Body of pancreas (tissue), 4 donors: ENCODE data around the gene SLC23A2. TPM values are rescaled to one million over a fixed set of nuclear protein-coding genes. Genes with fewer than 3 reads are reported as not detected.

ENCODE experiments used
- ATAC-seq: fragments of 150-250 bp; one replicate; pipeline ENCODE4 v1.9.1; 2016
- DNase-seq, 4 donors: peaks; one replicate each; pipeline ENCODE4 v3.0.0-alpha.2; 2019
- H3K27ac ChIP-seq, 4 donors: fragments of 200-600 bp; sonication (generic); 1 replicate in 3 of 4; 2 replicates in 1 of 4; pipeline versions ENCODE4 v1.5.1 to v1.6.1; 2016 to 2019; ENCODE audit warnings: mild to moderate bottlenecking in 1 of 4, mixed read lengths in 1 of 4, moderate library complexity in 1 of 4
- H3K27me3 ChIP-seq, 2 donors: fragments of 200-600 bp; sonication (generic); one replicate each; pipeline ENCODE4 v1.6.0; 2016; ENCODE audit warnings: mild to moderate bottlenecking in 1 of 2
- H3K36me3 ChIP-seq, 2 donors: fragments of 200-600 bp; sonication (generic); replicated peaks in 1 of 2; 2 replicates each; pipeline ENCODE4 v1.5.1; 2016; ENCODE audit warnings: low read depth in 2 of 2; ENCODE audit not compliant: insufficient read depth in 1 of 2
- H3K4me1 ChIP-seq: fragments of 200-600 bp; sonication (generic); one replicate; pipeline ENCODE4 v1.6.0; 2016
- H3K4me3 ChIP-seq, 2 donors: fragments of 200-600 bp; sonication (generic); 1 replicate in 1 of 2; 2 replicates in 1 of 2; pipeline ENCODE4 v1.5.1; 2016 to 2019
- H3K9me3 ChIP-seq, 3 donors: fragments of 200-600 bp; sonication (generic); 1 replicate in 2 of 3; 2 replicates in 1 of 3; pipeline ENCODE4 v1.5.1; 2016
- CTCF ChIP-seq, 7 experiments: fragments of 450-650 bp in 4 of 7; fragments of 200-600 bp in 3 of 7; sonication (generic) in 3 of 7; IDR thresholded peaks; one replicate each; pipeline ENCODE4 v1.5.1; 2016 to 2019; ENCODE audit warnings: antibody characterized with exemption in 7 of 7
- POLR2A ChIP-seq, 3 donors: fragments of 450-650 bp; IDR thresholded peaks; one replicate each; pipeline ENCODE4 v1.6.1; 2016; ENCODE audit warnings: antibody characterized with exemption in 3 of 3, mild to moderate bottlenecking in 2 of 3
- WGBS, 2 donors: methylation state at CpG; one replicate each; pipeline ENCODE4 v1.1.5; 2017; 5-methylcytosine and 5-hydroxymethylcytosine counted together
- intact Hi-C: fragments of 100-400 bp; cut with DNase I; formaldehyde crosslinking; loops from one replicate; pipeline ENCODE4 v1.15.1; 2023
- total RNA-seq, 2 donors: library from RNA; depleted of rRNA; stranded (reverse); fragments of >200 nt; gene quantifications; one replicate each; pipeline ENCODE4 v1.1.0, GENCODE V29; 2016

Gene SLC23A2
- total RNA-seq, 2 donors from 2014 or later = 12.2 TPM

- ATAC-seq = no peak
- Histone ChIP-seq H3K36me3 (peaks cover 0 to 4% of the 10 kb centered on the region in 2 donors), H3K9me3 (no peaks in the 10 kb centered on the region), H3K4me3 (no peak overlapping the region), H3K27me3 (no peaks in the 10 kb centered on the region), H3K4me1 (no peaks in the 10 kb centered on the region), H3K27ac (no peak overlapping the region)
- intact Hi-C loops = no loop called here
- peak in 1 of 4 donors; percentile 18 for DNase-seq
- 81 to 89% methylated on average over 16 of the region's 16 CpGs for WGBS, 2 donors
- no peak for TF ChIP-seq POLR2A (IDR thresholded peaks at IDR 0.05)
- no peak for TF ChIP-seq CTCF (IDR thresholded peaks at IDR 0.05)
Measured at GRCh38 chr20:4875578-4876067, 125.7 kb downstream of the SLC23A2 start.

GRCh38 chr20:4873396-4873795 is 127.9 kb downstream of the SLC23A2 start:
- Histone ChIP-seq H3K4me3 (no peak overlapping the region), H3K9me3 (no peaks in the 10 kb centered on the region), H3K27ac (no peak overlapping the region), H3K36me3 (peaks cover 0 to 4% of the 10 kb centered on the region in 2 donors), H3K27me3 (no peaks in the 10 kb centered on the region), H3K4me1 (no peaks in the 10 kb centered on the region)
- WGBS, 2 donors = 96% methylated on average over 2 of the region's 2 CpGs; no CpG with 5 or more reads in 1 of the 2 donors
- ATAC-seq (no peak), DNase-seq (no peak)
- intact Hi-C loops = no loop called here
- no peak for TF ChIP-seq CTCF (IDR thresholded peaks at IDR 0.05)
- TF ChIP-seq POLR2A (IDR thresholded peaks at IDR 0.05) = no peak

- Histone ChIP-seq H3K9me3 (no peaks in the 10 kb centered on the region), H3K4me1 (no peaks in the 10 kb centered on the region), H3K36me3 (peaks cover 0 to 2% of the 10 kb centered on the region in 2 donors), H3K27me3 (no peaks in the 10 kb centered on the region), H3K4me3 (no peak overlapping the region), H3K27ac (no peak overlapping the region)
- ATAC-seq (no peak), DNase-seq (no peak)
- intact Hi-C loops = no loop called here
- 94 to 95% methylated on average over 6 of the region's 6 CpGs for WGBS, 2 donors
- no peak for TF ChIP-seq CTCF (IDR thresholded peaks at IDR 0.05)
- no peak for TF ChIP-seq POLR2A (IDR thresholded peaks at IDR 0.05)
Measured at GRCh38 chr20:4871486-4871885, 129.8 kb downstream of the SLC23A2 start.

GRCh38 chr20:4870906-4871305 is 130.4 kb downstream of the SLC23A2 start:
- Histone ChIP-seq H3K36me3 (peaks cover 0 to 2% of the 10 kb centered on the region in 2 donors), H3K4me3 (no peak overlapping the region), H3K27me3 (no peaks in the 10 kb centered on the region), H3K4me1 (no peaks in the 10 kb centered on the region), H3K27ac (no peak overlapping the region), H3K9me3 (no peaks in the 10 kb centered on the region)
- DNase-seq (no peak), ATAC-seq (no peak)
- 88 to 90% methylated on average over 5 of the region's 5 CpGs for WGBS, 2 donors
- no peak for TF ChIP-seq POLR2A (IDR thresholded peaks at IDR 0.05)
- TF ChIP-seq CTCF (IDR thresholded peaks at IDR 0.05) = no peak
- intact Hi-C loops = no loop called here
